ENCODE results near the gene DISP3.

Gene DISP3, protein sequence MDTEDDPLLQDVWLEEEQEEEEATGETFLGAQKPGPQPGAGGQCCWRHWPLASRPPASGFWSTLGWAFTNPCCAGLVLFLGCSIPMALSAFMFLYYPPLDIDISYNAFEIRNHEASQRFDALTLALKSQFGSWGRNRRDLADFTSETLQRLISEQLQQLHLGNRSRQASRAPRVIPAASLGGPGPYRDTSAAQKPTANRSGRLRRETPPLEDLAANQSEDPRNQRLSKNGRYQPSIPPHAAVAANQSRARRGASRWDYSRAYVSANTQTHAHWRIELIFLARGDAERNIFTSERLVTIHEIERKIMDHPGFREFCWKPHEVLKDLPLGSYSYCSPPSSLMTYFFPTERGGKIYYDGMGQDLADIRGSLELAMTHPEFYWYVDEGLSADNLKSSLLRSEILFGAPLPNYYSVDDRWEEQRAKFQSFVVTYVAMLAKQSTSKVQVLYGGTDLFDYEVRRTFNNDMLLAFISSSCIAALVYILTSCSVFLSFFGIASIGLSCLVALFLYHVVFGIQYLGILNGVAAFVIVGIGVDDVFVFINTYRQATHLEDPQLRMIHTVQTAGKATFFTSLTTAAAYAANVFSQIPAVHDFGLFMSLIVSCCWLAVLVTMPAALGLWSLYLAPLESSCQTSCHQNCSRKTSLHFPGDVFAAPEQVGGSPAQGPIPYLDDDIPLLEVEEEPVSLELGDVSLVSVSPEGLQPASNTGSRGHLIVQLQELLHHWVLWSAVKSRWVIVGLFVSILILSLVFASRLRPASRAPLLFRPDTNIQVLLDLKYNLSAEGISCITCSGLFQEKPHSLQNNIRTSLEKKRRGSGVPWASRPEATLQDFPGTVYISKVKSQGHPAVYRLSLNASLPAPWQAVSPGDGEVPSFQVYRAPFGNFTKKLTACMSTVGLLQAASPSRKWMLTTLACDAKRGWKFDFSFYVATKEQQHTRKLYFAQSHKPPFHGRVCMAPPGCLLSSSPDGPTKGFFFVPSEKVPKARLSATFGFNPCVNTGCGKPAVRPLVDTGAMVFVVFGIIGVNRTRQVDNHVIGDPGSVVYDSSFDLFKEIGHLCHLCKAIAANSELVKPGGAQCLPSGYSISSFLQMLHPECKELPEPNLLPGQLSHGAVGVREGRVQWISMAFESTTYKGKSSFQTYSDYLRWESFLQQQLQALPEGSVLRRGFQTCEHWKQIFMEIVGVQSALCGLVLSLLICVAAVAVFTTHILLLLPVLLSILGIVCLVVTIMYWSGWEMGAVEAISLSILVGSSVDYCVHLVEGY (N-terminal part only)

DNA sequence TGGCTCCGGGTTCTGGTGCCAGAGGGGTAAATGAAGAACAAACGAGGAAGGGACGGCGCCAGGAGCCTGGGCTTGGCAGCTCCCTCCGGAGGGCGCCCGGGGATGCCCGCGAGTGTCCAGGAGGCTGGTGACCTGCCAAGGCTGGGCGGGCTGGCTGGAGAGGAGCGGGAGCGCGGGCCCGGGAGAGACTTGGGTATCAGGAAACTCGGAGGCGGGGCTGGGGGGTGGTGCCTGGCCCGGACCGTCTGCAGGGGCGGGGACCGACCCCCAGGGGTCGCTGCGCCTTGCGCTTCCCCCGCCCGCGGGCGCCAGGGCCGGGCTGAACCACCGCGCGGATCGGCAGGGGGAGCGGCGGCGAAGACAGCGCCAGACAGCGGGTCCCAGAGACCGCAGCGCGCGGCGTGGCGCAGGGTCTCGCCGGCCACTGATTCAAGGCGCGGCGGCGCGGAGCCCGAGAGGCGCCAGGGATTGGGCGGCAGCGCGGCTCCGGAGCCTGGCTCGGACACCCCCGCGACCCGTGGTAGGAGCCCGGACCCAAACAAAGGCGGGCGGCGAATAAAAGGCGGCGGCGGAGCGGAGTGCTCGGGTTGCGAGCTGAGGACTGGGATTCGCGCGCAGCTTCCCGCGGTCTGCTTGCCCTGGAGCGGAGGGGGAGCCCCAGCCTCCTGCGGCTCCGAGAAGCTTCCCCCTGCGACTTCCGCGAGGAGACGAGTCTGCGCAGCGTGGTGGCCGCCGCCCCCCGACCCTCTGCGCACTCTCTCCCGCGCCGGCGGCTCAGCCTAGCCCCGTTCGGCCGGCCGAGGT is at the start of gene DISP3:
DISP3 (plus strand) TSS at position 585 of the 804 bp plus-strand sequence. CDS start 21,838 bp downstream, outside the sequence.
- DNase-seq, result peak; percentile 55

DNA sequence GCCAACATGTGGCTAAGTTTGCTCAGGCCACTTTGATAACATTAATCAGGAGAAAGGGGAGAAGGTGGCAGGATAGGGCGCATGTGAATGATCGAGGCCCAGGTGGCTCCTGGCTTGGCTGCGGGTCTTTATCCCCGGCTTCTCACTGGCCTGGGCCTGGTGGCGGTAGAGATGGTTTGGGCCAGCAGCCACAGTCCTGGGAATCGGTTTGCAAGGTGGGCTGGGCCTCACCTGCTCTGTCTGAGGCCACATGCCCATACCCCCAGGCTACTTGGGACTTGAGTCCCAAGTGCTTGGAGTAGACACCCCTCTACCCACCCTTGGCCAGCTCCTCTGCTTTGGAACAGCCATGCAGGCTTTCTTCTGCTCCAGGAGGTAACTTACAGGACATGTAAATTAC is 49.7 kb upstream of the DISP3 start:
- no peak for DNase-seq

DNA sequence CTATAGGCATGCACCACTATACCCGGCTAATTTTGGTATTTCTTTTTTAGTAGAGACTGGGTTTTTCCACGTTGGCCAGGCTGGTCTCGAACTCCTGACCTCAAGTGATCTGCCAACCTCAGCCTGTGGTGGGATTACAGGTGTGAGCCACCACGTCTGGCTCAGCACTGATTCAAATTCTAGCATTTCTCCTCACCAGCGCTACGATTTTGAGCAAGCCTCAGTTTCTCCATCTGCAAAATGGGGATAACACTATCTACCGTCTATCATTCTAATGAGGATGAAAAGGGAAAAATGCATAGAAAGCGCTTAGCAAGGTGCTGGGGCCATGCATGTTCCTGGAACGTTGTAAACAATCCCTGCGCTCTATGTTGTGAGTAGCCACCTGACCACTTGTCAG is 49.0 kb upstream of the DISP3 start:
- no peak for DNase-seq

DNA sequence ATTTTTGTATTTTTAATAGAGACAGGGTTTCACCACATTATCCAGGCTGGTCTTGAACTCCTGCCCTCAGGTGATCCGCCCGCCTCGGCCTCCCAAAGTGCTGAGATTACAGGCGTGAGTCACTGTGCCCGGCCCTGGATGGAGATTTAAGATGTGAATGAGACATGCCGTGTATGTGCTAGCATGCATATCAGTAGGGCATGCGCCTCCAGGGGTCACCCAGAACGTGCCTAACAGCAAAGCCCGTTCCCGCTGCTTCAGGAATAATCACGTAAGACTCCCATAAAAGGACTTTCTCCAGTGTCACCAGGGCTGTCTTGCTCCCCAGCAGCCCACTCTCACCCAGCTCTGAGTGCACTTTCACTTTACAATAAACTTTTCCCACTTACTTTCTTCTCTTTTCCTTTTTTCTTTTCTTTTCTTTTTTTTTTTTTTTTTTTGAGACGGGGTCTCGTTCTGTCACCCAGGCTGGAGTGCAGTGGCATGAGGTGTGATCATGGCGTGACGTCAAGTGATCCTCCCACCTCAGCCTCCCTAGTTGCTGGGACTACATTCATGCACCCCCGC is 46.9 kb upstream of the DISP3 start:
- no peak for DNase-seq

DNA sequence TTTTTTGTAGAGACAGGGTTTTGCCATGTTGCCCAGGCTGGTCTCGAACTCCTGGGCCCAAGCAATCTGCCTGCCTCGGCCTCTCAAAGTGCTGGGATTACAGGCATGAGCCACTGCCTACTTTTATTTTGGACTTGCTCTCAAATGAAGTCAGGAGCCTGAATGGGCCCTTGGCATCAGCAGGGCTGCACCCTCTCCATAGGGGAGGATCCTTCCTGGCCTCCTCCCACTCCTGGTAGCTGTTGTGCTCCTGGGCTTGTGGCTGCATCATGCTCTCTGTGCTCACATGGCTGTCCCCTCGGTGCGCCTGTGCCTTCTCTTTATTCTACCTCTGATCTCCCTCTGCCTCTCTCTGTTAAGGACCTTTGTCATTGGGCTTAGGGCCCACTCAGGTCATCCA is 46.4 kb upstream of the DISP3 start:
- no peak for DNase-seq

DNA sequence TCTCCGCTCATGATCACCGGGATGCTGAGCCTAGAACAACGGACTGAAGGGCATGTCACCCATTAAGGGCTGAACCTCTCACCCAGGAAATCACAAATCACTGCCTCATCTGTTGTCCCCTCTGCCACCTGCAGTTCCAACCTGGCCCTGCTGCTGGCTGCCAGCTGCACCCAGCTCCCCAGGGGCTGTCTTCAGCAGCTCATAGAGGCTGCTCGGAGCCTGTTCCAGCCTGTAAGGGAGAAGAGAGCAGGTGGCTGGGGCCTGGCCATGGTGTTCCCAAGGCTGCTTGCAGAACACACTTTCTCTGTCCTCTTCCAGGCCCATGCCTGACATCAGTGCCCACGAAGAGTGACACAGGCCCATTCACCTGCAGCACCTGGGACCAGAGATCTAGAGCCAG is 44.5 kb upstream of the DISP3 start:
- DNase-seq, result no peak

DNA sequence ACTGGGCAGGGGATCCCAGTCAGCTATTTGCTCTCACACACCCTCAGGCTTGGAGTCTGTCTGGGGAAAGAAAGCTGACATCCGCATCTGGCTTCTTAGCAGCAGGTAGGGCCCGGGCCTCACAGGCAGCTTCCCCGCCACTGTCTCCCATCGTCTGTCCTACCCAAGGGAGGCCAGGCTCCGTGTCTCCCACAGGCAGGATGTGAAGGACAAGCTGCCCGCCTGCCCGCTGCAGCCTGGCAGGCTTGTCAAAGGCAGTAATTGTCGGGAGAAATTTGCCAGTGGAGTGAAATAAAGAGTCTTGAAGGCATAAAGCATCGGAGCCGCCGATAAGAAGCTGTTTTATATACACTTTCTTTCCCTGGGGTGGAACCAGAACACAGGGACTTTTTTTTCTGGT is 44.0 kb upstream of the DISP3 start:
- no peak for DNase-seq

DNA sequence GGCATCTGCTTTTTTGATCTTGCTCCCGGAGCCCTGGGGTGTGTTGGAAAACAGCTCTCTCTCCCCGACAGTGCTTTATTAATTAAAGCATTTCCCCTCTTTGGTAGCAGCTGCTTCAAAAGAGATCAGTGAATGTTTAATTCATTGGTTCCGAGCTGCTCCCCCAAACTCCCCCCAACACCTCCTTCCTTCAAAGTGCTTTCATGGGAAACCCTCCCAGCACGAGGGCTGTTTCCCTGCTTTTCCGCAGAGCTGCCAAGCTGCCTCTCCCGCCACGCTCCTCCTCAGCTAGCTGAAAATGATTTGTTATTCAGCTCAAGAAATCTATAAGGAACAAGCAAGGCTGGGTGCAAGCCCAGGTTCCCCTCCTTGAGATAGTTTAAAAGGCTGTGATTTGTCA is 40.0 kb upstream of the DISP3 start:
- DNase-seq, result no peak

DNA sequence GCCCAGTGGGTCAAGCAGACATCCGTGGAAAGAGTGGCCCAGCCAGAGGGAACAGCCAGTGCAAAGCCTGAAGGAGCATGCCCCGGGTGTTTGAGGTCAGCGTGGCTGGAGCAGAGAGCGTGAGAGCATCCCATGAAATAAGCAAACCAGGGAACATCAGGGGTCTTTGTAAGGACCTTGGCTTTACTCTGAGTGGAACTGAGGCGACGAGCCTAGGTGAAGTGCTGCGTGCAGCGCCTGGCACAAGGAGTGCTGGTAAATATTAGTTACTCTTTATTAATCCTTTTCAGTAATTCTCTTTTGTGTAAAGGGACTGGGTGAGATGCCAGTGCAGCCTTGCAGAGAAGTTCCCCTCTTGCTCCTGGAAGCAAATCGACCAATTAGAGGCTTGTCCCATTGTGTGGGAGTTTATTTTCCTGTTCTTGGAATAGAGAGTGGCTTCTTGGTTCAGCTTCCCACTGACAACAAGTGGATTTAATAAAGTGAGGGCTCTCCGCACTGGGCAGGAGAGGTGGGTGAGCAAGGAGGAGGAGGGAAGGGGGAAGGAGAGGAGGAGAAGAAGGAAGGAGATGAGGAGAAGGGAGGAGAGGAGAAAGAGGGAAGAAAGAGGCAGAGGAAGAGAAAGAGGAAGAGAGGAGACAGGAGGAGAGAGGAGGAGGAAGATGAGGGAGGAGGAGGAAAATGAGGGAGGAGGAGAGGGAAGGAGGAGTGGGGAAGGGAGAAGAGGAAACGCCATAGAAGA is 37.6 kb upstream of the DISP3 start:
- DNase-seq, result no peak

DNA sequence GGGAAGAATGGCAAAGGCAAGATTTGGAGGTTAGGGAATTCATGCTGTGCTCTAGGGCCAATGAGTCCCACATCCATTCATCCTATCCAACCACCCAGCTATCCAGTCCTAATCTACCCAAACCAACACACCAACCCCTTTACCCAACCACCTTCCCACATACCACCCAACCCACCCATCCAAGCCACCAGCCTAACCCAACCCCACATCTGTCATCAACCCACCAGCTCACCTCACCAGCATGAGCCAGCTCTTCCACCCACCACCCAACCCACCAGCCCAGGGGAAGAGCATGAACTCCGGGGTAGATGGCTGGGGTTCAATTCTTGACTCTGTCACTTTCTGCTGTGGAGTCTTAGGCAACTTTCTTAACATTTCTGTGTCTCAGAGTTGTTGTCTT is 35.9 kb upstream of the DISP3 start:
- DNase-seq, result no peak

DNA sequence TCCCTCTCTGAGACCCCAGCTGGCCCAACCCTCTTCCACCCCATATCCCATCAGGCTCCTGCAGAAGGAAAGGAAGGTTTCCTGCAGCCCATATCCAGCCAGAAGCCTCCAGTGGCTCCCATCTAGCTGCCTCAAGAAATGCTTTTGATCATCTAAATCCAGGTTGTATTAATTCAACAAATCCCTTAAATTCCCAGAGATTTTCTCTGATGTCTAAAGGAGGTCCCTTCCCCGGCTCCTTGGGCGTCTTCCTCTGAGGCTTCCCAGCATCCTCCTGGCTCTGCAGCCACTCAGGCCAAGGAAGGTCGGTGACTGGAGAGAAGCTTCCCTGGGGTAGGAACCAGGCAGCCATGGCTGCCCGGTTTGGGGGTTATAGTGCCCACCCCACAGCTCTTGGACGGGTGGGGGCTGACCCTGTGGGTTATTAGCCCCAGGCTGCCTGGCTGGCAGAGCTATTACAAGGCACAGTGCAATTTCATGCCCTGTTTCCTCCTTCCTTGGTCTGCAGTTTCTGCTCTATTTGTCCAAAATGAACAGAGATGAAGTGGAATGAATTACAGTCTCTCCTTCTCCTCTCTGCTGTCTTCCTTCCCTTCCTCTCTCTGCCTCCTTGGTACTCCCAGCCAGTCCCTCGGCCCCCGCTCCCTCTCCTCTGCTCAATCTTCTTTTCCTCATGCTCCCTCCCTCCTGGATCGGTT is 34.8 kb upstream of the DISP3 start:
- no peak for DNase-seq

DNA sequence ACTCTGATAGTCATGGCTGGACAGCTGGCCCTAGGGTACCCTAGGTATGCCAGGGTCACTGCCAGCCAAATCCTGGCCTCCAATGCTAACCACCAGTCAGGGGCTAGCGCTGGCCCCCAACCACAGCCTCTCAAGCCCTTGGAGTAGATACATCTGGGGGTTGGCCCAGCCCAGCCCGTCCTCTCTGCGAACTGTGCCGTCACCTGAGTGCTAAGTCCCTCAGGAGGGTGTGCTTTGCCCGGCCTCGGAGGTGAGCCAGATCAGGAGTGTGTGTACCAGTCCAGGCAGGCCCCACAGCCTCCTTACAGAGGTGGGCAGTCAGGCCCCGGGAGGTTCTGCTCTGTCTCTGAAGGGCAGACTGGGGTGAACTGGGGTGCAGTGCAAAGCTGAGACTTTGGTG is 34.0 kb upstream of the DISP3 start:
- no peak for DNase-seq

DNA sequence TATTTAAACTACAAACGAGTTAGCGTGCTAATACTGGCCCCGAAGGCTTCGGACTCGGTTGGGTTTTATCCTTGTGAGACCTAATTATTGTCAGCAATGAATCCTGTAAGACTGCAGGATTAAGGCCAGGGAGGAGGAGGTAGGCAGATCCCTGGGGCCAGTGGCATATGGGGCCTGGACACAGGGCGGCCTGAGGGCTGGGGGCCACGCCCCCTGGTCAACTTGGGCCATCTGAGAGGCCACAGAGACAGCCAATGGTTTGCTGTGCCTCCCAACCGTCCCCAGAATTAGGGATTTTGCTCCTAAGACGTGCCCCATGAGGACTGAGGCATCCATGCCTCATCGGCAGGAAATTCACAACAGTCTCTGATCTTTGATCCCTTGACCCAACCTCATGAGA is 31.1 kb upstream of the DISP3 start:
- no peak for DNase-seq

DNA sequence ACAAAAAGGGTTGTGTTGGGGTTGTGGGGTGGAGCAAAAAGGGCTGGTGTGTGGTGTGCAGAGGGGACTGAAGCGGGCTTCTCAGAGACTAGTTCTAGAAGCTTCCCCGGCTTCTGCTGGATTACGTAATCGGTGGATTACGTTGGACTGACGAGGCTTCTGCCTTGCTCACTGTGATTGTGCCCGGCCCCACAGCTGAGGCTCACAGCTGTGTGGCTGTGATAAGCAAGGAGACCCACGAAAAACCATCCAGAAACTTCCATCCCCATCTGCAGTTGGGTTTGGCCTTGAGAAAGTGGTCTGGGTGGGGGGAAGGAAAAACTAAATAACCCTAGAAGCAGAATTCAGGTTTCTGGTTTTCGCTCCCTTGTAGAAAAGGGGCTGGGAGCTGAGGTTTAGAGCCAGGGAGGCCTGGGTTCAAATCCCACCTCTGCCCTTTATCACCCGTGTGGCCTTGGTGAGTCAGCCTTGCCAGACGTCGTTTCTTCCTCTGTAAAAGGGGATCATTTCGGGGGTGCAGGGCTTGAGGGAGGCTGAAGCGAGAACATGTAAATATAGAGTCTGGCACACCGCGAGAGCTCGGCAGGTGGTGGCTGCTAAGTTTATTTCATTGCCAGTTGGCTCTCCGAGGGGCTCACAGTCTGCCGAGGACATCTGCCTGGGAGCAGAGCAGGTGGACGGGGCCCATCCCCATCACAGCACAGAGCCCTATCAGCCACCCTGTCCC is 30.4 kb upstream of the DISP3 start:
- no peak for DNase-seq

DNA sequence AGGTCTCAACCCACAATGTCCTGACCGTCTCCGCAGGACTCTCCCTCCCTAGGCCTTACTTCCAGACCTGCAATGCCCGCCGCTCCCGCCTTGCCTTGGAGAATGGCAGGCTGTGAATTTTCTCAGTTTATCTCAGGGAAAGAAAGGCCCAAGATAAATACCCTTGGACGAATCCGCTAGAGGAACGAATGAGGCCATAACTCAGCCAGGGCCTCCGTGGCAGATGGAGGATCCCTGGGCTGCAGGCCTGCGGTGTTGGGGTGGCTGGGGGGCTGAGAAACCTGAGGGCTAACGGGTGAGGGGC is 29.9 kb upstream of the DISP3 start:
- DNase-seq, result no peak

DNA sequence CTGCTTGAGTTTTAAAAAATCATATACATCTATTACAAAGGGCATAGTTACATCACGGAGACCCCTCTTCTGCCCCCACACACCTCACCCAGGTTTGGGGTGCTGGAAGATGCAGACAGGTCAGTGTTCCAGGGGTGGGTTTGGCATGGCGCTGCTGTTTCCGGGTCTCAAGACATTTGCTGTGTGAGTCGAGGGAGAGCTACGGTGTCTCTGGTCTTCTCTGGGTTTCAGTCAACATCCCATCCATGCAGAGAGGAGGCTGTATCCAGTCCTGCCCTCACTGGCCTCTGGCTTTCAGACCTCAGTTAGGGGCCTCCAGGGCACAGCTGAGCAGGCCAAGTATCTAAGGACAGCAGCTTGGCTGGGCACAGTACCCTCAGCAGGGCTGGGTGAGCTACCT is 28.6 kb upstream of the DISP3 start:
- no peak for DNase-seq

DNA sequence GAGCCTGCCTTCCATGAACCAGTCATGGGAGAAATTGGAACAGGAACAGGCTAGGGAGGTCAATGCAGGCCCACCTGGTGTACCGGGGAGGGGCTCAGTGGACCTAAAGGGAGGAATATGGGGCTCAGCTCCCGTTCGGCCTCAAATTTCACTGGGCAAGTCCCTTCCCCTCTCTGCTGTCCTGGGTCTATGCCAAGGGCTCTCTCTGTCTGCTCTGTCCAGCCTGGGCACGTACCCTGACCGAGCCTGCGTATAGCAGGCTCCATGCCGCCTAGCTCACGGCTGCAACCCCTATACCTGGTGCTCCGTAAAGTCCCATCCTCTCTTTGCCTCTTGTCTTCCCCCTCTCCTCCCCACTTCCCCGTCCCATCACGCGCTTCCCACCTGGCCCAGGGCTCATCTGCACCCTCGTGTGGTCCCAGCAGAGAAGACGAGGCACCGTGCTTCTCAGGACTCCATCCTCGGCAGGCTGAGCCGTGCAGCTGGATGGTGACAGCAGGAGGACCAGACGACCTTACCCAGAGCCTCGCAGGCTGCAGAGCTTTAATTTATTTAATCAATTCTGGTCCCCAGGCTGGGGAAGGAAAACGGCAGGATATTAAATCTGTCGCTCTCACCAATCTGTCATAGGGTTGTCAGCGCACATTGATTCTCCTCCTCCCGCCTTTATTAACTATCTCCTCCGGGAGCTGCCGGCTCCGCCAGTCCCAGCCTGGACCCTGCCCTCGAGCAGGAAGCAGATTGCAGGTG is 25.0 kb upstream of the DISP3 start:
- DNase-seq, result no peak

DNA sequence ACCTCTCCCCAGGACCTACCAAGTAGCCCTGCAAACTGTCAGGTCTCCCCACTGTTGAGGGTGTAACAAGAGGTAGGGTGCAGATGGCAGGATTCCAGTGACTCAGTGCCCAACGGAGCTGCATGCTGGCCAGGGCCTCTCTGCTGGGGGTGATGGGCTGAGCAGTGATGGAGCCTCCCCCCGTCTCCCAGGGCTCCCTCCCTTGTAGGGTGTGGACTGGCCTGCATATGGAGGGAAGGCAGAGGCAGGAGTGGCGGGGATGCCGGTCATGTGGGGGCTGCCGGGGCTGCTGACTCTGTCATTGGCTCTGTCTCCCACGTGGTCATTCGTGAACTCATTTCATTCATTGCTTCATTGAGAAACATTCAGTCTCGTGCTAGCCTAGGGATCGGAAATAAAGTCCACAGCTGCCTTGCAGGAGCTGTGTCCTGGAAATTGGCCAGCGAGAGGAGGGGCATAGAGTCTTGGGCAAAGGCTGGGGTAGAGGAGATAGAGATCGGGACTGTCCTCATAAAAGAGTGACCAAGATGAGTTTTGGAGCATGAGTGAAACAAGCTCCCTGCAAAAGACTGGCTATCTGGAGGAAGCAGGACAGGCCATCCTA is 22.9 kb upstream of the DISP3 start:
- no peak for DNase-seq

DNA sequence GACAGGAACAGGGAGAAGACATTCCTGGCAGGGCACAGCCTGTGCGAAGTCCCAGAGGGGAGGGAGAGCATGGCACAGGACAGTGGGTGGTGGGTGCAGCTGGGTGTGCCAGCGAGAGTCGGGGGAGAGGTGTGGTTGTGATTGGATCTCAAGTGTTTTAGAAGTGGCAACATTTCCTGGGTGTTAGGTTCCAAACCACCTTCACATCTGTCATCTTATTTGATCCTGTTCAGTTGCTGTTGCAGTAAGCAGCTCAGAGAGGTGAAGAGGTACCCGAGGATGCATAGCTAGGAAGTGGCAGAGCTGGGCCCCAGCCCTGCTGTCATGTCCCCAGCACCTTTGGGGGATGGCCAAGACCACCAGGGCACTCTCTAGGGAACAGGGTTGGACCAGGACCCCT is 22.0 kb upstream of the DISP3 start:
- no peak for DNase-seq

Data from CD4-positive, alpha-beta T cell treated with Interleukin-15 for 1 hour (primary cell).